Transverse colon (tissue), 4 donors: ENCODE results near the gene EGFR.

Experiments used
- CTCF ChIP-seq, 5 experiments: fragments of 200-600 bp in 3 of 5; fragments of 450-650 bp in 2 of 5; sonication (generic) in 3 of 5; IDR thresholded peaks; 1 replicate in 2 of 5; 2 replicates in 3 of 5; pipeline ENCODE4 v1.5.1; 2016 to 2017; ENCODE audit warnings: antibody characterized with exemption in 5 of 5, inconsistent platforms in 3 of 5, mild to moderate bottlenecking in 2 of 5, moderate library complexity in 1 of 5
- POLR2A ChIP-seq: fragments of 450-650 bp; IDR thresholded peaks from one replicate; pipeline ENCODE4 v1.6.1; 2016; ENCODE audit warnings: antibody characterized with exemption, mild to moderate bottlenecking, moderate library complexity
- POLR2AphosphoS5 ChIP-seq, 3 donors: sonication (generic); formaldehyde crosslinking; IDR thresholded peaks; one replicate each; pipeline ENCODE4 v1.6.1; 2016; ENCODE audit warnings: antibody characterized with exemption in 3 of 3

DNA sequence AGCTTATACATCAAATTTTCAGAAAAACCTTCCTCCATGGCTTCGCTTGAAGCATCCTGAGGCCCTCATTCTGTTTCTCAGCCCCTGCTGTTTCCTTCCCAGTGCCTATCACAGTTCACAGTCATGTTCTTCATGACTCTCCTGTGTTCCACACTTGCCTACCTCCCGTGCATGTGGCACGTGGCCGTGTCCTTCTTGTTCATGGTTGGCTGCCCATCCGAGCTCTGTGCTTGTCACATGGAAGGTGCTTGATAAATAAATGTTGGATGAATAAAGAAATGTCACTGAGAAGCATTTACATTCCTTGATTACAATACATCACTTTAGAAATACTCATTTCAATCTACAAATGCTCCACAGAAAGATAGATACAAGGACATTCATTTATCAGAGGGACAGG is 23.7 kb upstream of the EGFR start:
- no peak for TF ChIP-seq POLR2AphosphoS5 (IDR thresholded peaks at IDR 0.05)
- TF ChIP-seq POLR2A, result no peak
- TF ChIP-seq CTCF (IDR thresholded peaks at IDR 0.05), result no peak
